Calu3 (cell line): ENCODE data around the gene JAM2. TPM values are rescaled to one million over a fixed set of nuclear protein-coding genes. Genes with fewer than 3 reads are reported as not detected.

Source experiments
- BruUV-seq: library from RNA; stranded (reverse); fragments of 400-500 nt; replicated peaks from 2 replicates; lab custom pipeline; 2021; lab: Mats Ljungman, UMichigan
- CTCF ChIA-PET: fragments of 300-600 bp; sonication (Branson Sonifier 250); formaldehyde crosslinking; loops from one replicate; lab custom pipeline; 2022; ENCODE audit warnings: antibody characterized with exemption; lab: Charles Lee
- DNase-seq: peaks from one replicate; pipeline ENCODE4 v3.0.0; 2022
- H3K27ac Mint-ChIP-seq: one replicate; pipeline ENCODE4 v1.8.0; 2022; ENCODE audit warnings: mixed read lengths; ENCODE audit not compliant: unreplicated experiment
- H3K27me3 Mint-ChIP-seq: one replicate; pipeline ENCODE4 v1.8.0; 2022; ENCODE audit warnings: mixed read lengths; ENCODE audit not compliant: unreplicated experiment
- H3K36me3 Mint-ChIP-seq: one replicate; pipeline ENCODE4 v1.8.0; 2022; ENCODE audit warnings: mild to moderate bottlenecking, moderate library complexity, mixed read lengths; ENCODE audit not compliant: insufficient read depth, unreplicated experiment
- H3K4me1 Mint-ChIP-seq: one replicate; pipeline ENCODE4 v1.8.0; 2022; ENCODE audit warnings: mild to moderate bottlenecking, low read depth, mixed read lengths; ENCODE audit not compliant: unreplicated experiment
- H3K4me3 Mint-ChIP-seq: one replicate; pipeline ENCODE4 v1.8.0; 2022; ENCODE audit warnings: mild to moderate bottlenecking, low read depth, moderate library complexity, mixed read lengths; ENCODE audit not compliant: unreplicated experiment
- H3K9me3 Mint-ChIP-seq: one replicate; pipeline ENCODE4 v1.8.0; 2022; ENCODE audit warnings: low read depth, mixed read lengths; ENCODE audit not compliant: unreplicated experiment
- intact Hi-C: fragments of 100-400 bp; cut with micrococcal nuclease; formaldehyde crosslinking; loops from one replicate; pipeline ENCODE4 v1.10.0; 2022; ENCODE audit not compliant: unreplicated experiment
- total RNA-seq: library from RNA; stranded (reverse); gene quantifications from 2 replicates; pipeline ENCODE4 v1.2.3, GENCODE V29; 2022
- TF ChIP-seq, protein P1 (sequence below): fragments of 200-600 bp; IDR thresholded peaks from one replicate; pipeline ENCODE4 v1.8.0; 2022; ENCODE audit warnings: antibody characterized with exemption; ENCODE audit not compliant: unreplicated experiment

JAM2 gene
- total RNA-seq, 1 experiment from 2014 or later = not detected

DNA sequence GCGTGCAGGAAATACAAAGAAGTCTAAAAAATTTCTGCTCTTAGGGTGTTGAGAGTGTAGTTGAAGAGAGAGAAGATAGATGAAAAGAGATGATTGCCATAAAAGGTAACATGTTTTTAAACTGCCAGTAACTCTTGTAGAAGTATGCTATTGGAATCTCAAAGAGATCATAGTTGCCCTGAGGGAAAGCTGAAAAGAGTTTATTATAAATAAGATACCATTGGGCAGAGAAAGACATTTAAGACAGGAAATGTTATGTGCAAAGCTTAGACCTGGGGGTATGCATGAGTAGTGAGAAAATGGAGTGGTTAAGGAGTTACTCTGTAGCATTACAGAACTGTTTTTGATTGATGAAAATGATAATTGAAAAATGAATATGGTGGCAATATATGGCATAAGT, 113.4 kb downstream of the JAM2 start:
- H3K9me3 Mint-ChIP-seq = no peaks in the 10 kb centered on the region
- CTCF ChIA-PET = no interaction called here
- H3K4me1 Mint-ChIP-seq = no peaks in the 10 kb centered on the region
- no peak overlapping the region for H3K27ac Mint-ChIP-seq
- H3K36me3 Mint-ChIP-seq = peaks cover 4% of the 10 kb centered on the region
- BruUV-seq = no TSS peak
- H3K4me3 Mint-ChIP-seq = no peak overlapping the region
- intact Hi-C loops = no loop called here
- TF ChIP-seq, protein P1, sequence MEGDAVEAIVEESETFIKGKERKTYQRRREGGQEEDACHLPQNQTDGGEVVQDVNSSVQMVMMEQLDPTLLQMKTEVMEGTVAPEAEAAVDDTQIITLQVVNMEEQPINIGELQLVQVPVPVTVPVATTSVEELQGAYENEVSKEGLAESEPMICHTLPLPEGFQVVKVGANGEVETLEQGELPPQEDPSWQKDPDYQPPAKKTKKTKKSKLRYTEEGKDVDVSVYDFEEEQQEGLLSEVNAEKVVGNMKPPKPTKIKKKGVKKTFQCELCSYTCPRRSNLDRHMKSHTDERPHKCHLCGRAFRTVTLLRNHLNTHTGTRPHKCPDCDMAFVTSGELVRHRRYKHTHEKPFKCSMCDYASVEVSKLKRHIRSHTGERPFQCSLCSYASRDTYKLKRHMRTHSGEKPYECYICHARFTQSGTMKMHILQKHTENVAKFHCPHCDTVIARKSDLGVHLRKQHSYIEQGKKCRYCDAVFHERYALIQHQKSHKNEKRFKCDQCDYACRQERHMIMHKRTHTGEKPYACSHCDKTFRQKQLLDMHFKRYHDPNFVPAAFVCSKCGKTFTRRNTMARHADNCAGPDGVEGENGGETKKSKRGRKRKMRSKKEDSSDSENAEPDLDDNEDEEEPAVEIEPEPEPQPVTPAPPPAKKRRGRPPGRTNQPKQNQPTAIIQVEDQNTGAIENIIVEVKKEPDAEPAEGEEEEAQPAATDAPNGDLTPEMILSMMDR = no peak
- no peak for DNase-seq
- no peaks in the 10 kb centered on the region for H3K27me3 Mint-ChIP-seq

DNA sequence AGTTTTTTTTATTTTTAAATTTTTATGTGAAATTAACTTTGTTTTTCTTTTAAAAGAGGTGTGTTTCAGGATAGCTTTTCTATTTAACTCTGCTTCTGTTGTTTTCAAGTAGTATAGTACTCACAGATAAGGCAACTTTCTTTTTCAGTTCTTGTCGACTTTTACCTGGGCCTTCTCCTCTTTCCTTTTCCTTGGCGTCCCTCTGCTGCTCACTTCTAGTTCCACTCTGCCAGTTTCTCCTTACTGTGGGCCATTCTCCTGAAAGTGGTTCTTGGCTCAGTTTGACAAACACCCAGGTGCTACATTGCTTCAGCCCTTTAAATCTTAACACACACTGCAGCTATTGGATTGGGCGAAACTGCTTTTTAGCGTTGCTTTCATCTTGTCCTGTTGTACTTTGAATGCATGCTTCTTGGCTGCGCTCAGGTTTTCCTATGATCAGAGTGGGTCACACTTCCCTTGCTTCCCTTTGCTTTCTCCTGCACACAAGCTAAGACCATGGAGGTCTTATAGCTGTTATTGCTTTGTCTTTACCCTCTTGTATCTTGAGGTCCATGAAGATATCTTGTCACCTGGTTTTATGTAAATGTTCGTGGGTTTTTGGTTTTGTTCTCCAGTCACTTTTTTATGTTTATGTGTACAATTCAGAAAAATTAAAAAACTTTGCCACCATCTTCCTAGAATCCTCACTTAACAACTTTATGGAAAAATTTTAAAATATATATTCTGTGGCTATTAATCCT, 117.3 kb downstream of the JAM2 start:
- no peak for DNase-seq
- Mint-ChIP-seq H3K27ac (no peak overlapping the region), H3K9me3 (no peaks in the 10 kb centered on the region), H3K4me3 (no peak overlapping the region), H3K36me3 (peaks cover 5% of the 10 kb centered on the region), H3K4me1 (no peaks in the 10 kb centered on the region), H3K27me3 (no peaks in the 10 kb centered on the region)
- intact Hi-C loops = no loop called here
- TF ChIP-seq, protein P1 = no peak
- CTCF ChIA-PET = no interaction called here
- no TSS peak for BruUV-seq

DNA sequence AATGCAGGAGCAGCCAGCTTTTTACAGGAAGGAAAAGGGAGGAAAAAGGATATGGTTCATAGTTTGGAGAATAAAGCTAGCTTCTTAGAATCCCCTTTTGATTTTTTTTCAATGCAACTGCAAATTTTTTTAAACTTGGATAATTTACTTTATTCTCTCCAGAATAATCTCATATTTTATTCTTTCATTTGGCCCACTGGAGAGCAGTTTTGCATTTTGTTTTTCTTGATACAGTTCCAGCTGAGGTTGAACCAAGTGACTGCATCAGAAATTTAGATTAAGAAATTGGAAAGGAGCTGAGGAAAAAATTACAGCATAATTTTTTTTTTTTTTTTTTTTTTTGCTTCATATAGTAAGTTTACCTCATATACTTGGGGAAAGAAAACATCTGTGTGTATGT, 118.5 kb downstream of the JAM2 start:
- DNase-seq = no peak
- intact Hi-C loops = no loop called here
- no peaks in the 10 kb centered on the region for H3K9me3 Mint-ChIP-seq
- TF ChIP-seq, protein P1 = no peak
- no peaks in the 10 kb centered on the region for H3K4me1 Mint-ChIP-seq
- no peak overlapping the region for H3K27ac Mint-ChIP-seq
- no peak overlapping the region for H3K4me3 Mint-ChIP-seq
- peaks cover 5% of the 10 kb centered on the region for H3K36me3 Mint-ChIP-seq
- no TSS peak for BruUV-seq
- CTCF ChIA-PET = no interaction called here
- no peaks in the 10 kb centered on the region for H3K27me3 Mint-ChIP-seq

DNA sequence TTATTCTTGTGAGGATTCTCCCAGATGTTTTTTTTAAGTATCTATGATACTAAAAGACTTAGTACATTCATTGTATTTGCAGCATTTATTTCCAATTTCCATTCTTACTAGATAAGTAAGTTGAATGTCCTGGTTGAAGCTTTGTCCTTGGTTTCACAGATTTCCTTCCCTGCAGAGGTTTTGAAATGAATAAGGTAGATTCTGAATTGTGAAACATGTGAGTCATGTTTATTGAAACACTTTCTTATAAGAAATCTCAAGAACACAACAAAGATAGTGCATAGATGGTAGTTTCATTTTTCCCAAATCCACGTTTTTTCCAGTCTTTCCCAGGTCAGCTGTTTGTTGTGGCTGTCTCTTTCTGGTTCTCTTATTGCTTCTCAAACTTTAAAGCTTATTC, 120.5 kb downstream of the JAM2 start:
- Mint-ChIP-seq H3K27ac (no peak overlapping the region), H3K9me3 (no peaks in the 10 kb centered on the region), H3K36me3 (peaks cover 5% of the 10 kb centered on the region), H3K4me1 (no peaks in the 10 kb centered on the region), H3K27me3 (no peaks in the 10 kb centered on the region), H3K4me3 (no peak overlapping the region)
- BruUV-seq = no TSS peak
- intact Hi-C loops = no loop called here
- CTCF ChIA-PET = no interaction called here
- TF ChIP-seq, protein P1 = no peak
- DNase-seq = no peak
